Testis (tissue), 3 donors: ENCODE data around the gene BANK1. TPM values are rescaled to one million over a fixed set of nuclear protein-coding genes. Genes with fewer than 3 reads are reported as not detected.

ENCODE experiments used
- DNase-seq: peaks from one replicate; pipeline ENCODE4 v3.0.0-alpha.2; 2019
- H3K27ac ChIP-seq, 2 donors: fragments of 200-600 bp; sonication (generic); one replicate each; pipeline ENCODE4 v1.5.1; 2019
- H3K27me3 ChIP-seq: fragments of 200-600 bp; sonication (generic); one replicate; pipeline ENCODE4 v1.5.1; 2019
- H3K36me3 ChIP-seq: fragments of 200-600 bp; sonication (generic); one replicate; pipeline ENCODE4 v1.5.1; 2017; ENCODE audit warnings: low read depth; ENCODE audit errors: missing control alignments
- H3K4me1 ChIP-seq: fragments of 200-600 bp; sonication (generic); one replicate; pipeline ENCODE4 v1.5.1; 2019
- H3K4me3 ChIP-seq, 2 donors: fragments of 200-600 bp; sonication (generic); one replicate each; pipeline ENCODE4 v1.5.1; 2017 to 2019
- H3K9me3 ChIP-seq: fragments of 200-600 bp; sonication (generic); one replicate; pipeline ENCODE4 v1.5.1; 2017
- POLR2A ChIP-seq: fragments of 450-650 bp; IDR thresholded peaks from one replicate; pipeline ENCODE4 v1.6.1; 2017; ENCODE audit warnings: antibody characterized with exemption, mild to moderate bottlenecking, moderate library complexity
- WGBS, 2 donors: methylation state at CpG; one replicate each; pipeline ENCODE4 v1.1.5; 2018; 5-methylcytosine and 5-hydroxymethylcytosine counted together
- intact Hi-C: fragments of 100-400 bp; cut with DNase I; formaldehyde crosslinking; loops from one replicate; pipeline ENCODE4 v1.15.1; 2023; ENCODE audit warnings: low total_unique reads
- polyA plus RNA-seq: library from polyadenylated mRNA; stranded (reverse); fragments of 350-450 nt; fragmentation: Illumina TruSeq; extraction: RNeasy Lipid Tissue Mini Kit (QIAGEN cat#74804); gene quantifications from one replicate; pipeline ENCODE4 v1.2.3, GENCODE V29; 2014; ENCODE audit warnings: low read depth, low replicate concordance; ENCODE audit not compliant: insufficient read depth
- total RNA-seq, 2 donors: library from RNA; depleted of rRNA; stranded (reverse); fragments of >200 nt; gene quantifications; one replicate each; pipeline ENCODE4 v1.2.3, GENCODE V29; 2016
- TF ChIP-seq, protein P1 (sequence below), 3 experiments: fragments of 450-650 bp in 2 of 3; fragments of 200-600 bp in 1 of 3; sonication (generic) in 1 of 3; IDR thresholded peaks; one replicate each; pipeline ENCODE4 v1.5.1; 2016 to 2019; ENCODE audit warnings: antibody characterized with exemption in 3 of 3, mild to moderate bottlenecking in 2 of 3, moderate library complexity in 1 of 3

BANK1 gene
- total and polyA plus RNA-seq, 3 donors from 2014 or later, result 5.2 to 10.4 (median 10.0) TPM

DNA sequence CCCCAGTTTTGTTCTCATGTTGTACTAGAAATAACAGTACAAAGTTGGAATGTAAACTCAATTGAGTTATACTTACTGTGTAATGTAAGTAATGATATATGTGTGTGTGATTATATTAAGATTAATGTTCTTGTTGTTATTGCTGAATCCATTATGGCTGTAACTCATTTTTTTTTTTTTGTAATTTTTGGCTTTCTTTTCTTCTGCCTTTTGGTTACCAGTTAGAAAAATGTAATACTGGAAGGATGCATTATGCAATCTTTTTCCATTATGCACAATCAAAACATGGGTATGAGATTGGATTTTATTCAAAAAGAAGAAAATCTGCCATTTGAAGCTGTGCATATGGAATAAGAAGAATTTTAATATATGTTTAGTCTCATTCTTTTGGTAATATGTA, 34.0 kb downstream of the BANK1 start:
- no peaks in the 10 kb centered on the region for H3K9me3 ChIP-seq
- intact Hi-C loops, result no loop called here
- DNase-seq, result no peak
- no peaks in the 10 kb centered on the region for H3K27me3 ChIP-seq
- H3K36me3 ChIP-seq, result no peaks in the 10 kb centered on the region
- H3K4me3 ChIP-seq, result no peak overlapping the region
- no peaks in the 10 kb centered on the region for H3K4me1 ChIP-seq
- H3K27ac ChIP-seq, result no peak overlapping the region
- TF ChIP-seq, protein P1, sequence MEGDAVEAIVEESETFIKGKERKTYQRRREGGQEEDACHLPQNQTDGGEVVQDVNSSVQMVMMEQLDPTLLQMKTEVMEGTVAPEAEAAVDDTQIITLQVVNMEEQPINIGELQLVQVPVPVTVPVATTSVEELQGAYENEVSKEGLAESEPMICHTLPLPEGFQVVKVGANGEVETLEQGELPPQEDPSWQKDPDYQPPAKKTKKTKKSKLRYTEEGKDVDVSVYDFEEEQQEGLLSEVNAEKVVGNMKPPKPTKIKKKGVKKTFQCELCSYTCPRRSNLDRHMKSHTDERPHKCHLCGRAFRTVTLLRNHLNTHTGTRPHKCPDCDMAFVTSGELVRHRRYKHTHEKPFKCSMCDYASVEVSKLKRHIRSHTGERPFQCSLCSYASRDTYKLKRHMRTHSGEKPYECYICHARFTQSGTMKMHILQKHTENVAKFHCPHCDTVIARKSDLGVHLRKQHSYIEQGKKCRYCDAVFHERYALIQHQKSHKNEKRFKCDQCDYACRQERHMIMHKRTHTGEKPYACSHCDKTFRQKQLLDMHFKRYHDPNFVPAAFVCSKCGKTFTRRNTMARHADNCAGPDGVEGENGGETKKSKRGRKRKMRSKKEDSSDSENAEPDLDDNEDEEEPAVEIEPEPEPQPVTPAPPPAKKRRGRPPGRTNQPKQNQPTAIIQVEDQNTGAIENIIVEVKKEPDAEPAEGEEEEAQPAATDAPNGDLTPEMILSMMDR (IDR thresholded peaks at IDR 0.05), result no peak
- no peak for TF ChIP-seq POLR2A

DNA sequence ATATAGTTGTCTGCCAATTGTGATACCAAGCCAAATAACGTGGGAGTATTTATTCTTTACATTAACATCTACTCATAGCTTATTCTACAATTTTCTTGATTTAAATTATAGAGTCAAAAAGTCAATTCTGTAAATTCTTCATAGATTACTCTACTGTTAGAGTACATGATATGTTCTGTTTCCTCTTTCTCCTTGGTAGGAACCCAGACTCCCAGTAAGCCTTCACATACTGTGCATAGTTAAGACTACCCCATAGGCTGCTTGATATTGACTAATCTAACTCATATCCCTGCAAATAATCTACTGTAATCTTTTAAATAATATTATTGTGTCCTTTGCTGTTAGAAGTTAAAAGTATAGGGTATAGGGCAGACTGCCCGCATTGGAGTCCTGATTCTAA, 35.4 kb downstream of the BANK1 start:
- Histone ChIP-seq H3K27ac (no peak overlapping the region), H3K36me3 (no peaks in the 10 kb centered on the region), H3K9me3 (no peaks in the 10 kb centered on the region), H3K4me3 (no peak overlapping the region), H3K27me3 (no peaks in the 10 kb centered on the region), H3K4me1 (no peaks in the 10 kb centered on the region)
- TF ChIP-seq POLR2A, result no peak
- TF ChIP-seq, protein P1 (IDR thresholded peaks at IDR 0.05), result no peak
- intact Hi-C loops, result no loop called here
- WGBS, 2 donors, result 95 to 96% methylated on average over 2 of the region's 2 CpGs
- no peak for DNase-seq

DNA sequence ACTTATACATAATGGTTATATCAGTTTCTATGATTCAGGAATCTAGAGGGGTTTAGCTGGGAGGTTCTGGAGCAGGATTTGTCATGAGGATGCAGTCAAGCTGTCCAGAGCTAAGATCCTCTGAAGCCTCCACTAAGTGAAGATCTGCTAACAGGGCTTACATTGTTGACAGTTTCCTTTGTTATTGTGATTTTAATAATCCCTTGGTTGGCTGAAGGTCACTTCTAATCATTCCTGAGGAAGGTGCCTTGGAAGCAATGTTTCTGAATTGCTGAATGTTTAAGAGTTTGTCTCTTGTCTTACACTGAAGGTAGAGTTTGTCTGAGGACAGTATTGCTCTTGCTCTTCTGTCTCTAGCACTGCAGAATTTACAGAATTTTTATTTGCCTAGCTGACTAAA, 41.3 kb downstream of the BANK1 start:
- Histone ChIP-seq H3K27ac (no peak overlapping the region), H3K27me3 (no peaks in the 10 kb centered on the region), H3K4me3 (no peak overlapping the region), H3K36me3 (no peaks in the 10 kb centered on the region), H3K4me1 (peaks cover 4% of the 10 kb centered on the region), H3K9me3 (no peaks in the 10 kb centered on the region)
- no peak for TF ChIP-seq POLR2A
- TF ChIP-seq, protein P1 (IDR thresholded peaks at IDR 0.05), result no peak
- intact Hi-C loops, result no loop called here
- DNase-seq, result no peak

- H3K4me3 ChIP-seq, result no peak overlapping the region
- intact Hi-C loops, result no loop called here
- 86 to 95% methylated on average over 1 of the region's 1 CpG for WGBS, 2 donors
These were observed 43.0 kb downstream of the BANK1 start for GRCh38 chr4:101833480-101833879.

More at GRCh38 chr4:101833480-101833879, 43.0 kb downstream of the BANK1 start:
- no peaks in the 10 kb centered on the region for H3K27me3 ChIP-seq
- H3K4me1 ChIP-seq, result peaks cover 4% of the 10 kb centered on the region
- no peaks in the 10 kb centered on the region for H3K36me3 ChIP-seq
- TF ChIP-seq, protein P1 (IDR thresholded peaks at IDR 0.05), result no peak
- TF ChIP-seq POLR2A, result no peak
- no peak overlapping the region for H3K27ac ChIP-seq
- no peaks in the 10 kb centered on the region for H3K9me3 ChIP-seq
- no peak for DNase-seq
